Neural cell (in vitro differentiated cells): ENCODE data around the gene ALDH1A1. TPM values are rescaled to one million over a fixed set of nuclear protein-coding genes. Genes with fewer than 3 reads are reported as not detected.

Experiments used
- H2AFZ ChIP-seq: fragments of 200-600, 300-800 bp; sonication (generic), shearing (Covaris generic); 2 replicates; pipeline ENCODE4 v1.6.0; 2014; ENCODE audit warnings: low read depth, mild to moderate bottlenecking, antibody characterized with exemption, low read length, moderate library complexity
- H3F3A ChIP-seq: fragments of 200-600 bp; shearing (Covaris generic); 2 replicates; pipeline ENCODE4 v1.6.1; 2016; ENCODE audit warnings: mild to moderate bottlenecking, moderate library complexity, mixed read lengths, antibody characterized with exemption, low read length; ENCODE audit not compliant: insufficient read depth, poor library complexity, severe bottlenecking
- H3K27ac ChIP-seq: fragments of 200-600, 300-800 bp; sonication (generic), shearing (Covaris generic); 2 replicates; pipeline ENCODE4 v1.5.1; 2014; ENCODE audit warnings: mild to moderate bottlenecking, low read length, moderate library complexity
- H3K27me3 ChIP-seq: fragments of 300-800, 200-600 bp; sonication (generic), shearing (Covaris generic); 2 replicates; pipeline ENCODE4 v1.6.0; 2014; ENCODE audit warnings: mild to moderate bottlenecking, low read depth, low read length, moderate library complexity; ENCODE audit not compliant: insufficient read depth
- H3K36me3 ChIP-seq: fragments of 300-800, 200-600 bp; sonication (generic), shearing (Covaris generic); 2 replicates; pipeline ENCODE4 v1.5.1; 2014; ENCODE audit warnings: mild to moderate bottlenecking, antibody characterized with exemption, low read length, moderate library complexity; ENCODE audit not compliant: insufficient read depth
- H3K4me2 ChIP-seq: fragments of 300-800, 200-600 bp; sonication (generic), shearing (Covaris generic); 2 replicates; pipeline ENCODE4 v1.6.0; 2014; ENCODE audit warnings: mild to moderate bottlenecking, low read length
- H3K4me3 ChIP-seq: fragments of 300-800, 200-600 bp; sonication (generic), shearing (Covaris generic); 2 replicates; pipeline ENCODE4 v1.5.1; 2014; ENCODE audit warnings: mild to moderate bottlenecking, low read length, moderate library complexity
- H3K79me2 ChIP-seq: fragments of 200-600 bp; shearing (Covaris generic); replicated peaks from 2 replicates; pipeline ENCODE4 v1.6.0; 2014; ENCODE audit warnings: mild to moderate bottlenecking, low read length, moderate library complexity; ENCODE audit not compliant: insufficient read depth
- H3K9ac ChIP-seq: fragments of 300-800, 200-600 bp; sonication (generic), shearing (Covaris generic); 2 replicates; pipeline ENCODE4 v1.6.1; 2016; ENCODE audit warnings: mild to moderate bottlenecking, low read length, mixed read lengths
- H3K9me2 ChIP-seq: fragments of 200-600 bp; shearing (Covaris generic); 2 replicates; pipeline ENCODE4 v1.6.1; 2016; ENCODE audit warnings: mild to moderate bottlenecking, low read length, mixed read lengths; ENCODE audit not compliant: insufficient read depth
- H3K9me3 ChIP-seq: fragments of 200-600, 300-800 bp; sonication (generic), shearing (Covaris generic); 2 replicates; pipeline ENCODE4 v1.6.1; 2016; ENCODE audit warnings: mild to moderate bottlenecking, mixed run types, low read length, moderate library complexity, mixed read lengths
- H4K20me1 ChIP-seq: fragments of 200-600 bp; shearing (Covaris generic); 2 replicates; pipeline ENCODE4 v1.6.1; 2016; ENCODE audit warnings: mild to moderate bottlenecking, mixed run types; ENCODE audit not compliant: insufficient read depth
- EP300 ChIP-seq: fragments of 450-650 bp; conservative IDR thresholded peaks from 2 replicates; pipeline ENCODE4 v1.6.1; 2014; ENCODE audit warnings: antibody characterized with exemption, mild to moderate bottlenecking, moderate library complexity; ENCODE audit not compliant: poor library complexity, severe bottlenecking
- EZH2 ChIP-seq: fragments of 200-600, 300-800 bp; shearing (Covaris generic), sonication (generic); IDR thresholded peaks from 2 replicates; pipeline ENCODE4 v1.6.1; 2014; ENCODE audit warnings: antibody characterized with exemption, low read length, borderline replicate concordance, mild to moderate bottlenecking; ENCODE audit not compliant: insufficient read depth, poor library complexity, severe bottlenecking
- MXI1 ChIP-seq: fragments of 450-650 bp; conservative IDR thresholded peaks from 2 replicates; pipeline ENCODE4 v1.6.1; 2014; ENCODE audit warnings: antibody characterized with exemption, mild to moderate bottlenecking; ENCODE audit not compliant: poor library complexity, severe bottlenecking
- POLR2AphosphoS5 ChIP-seq: IDR thresholded peaks from 2 replicates; pipeline ENCODE4 v1.6.1; 2012
- RAD21 ChIP-seq: fragments of 450-650 bp; conservative IDR thresholded peaks from 2 replicates; pipeline ENCODE4 v1.6.1; 2014; ENCODE audit warnings: antibody characterized with exemption, mild to moderate bottlenecking, moderate library complexity
- TAF1 ChIP-seq: IDR thresholded peaks from 2 replicates; pipeline ENCODE4 v1.6.1; 2012; ENCODE audit warnings: low read depth
- polyA plus RNA-seq: library from polyadenylated mRNA; depleted of rRNA; stranded (reverse); fragments of >200 nt; gene quantifications from 2 replicates; pipeline ENCODE4 v1.2.3, GENCODE V29; 2014
- TF ChIP-seq, protein P1 (sequence below): IDR thresholded peaks from 2 replicates; pipeline ENCODE4 v1.6.1; 2012; ENCODE audit warnings: borderline replicate concordance
- TF ChIP-seq, protein P2 (sequence below): fragments of 450-650 bp; IDR thresholded peaks from 2 replicates; pipeline ENCODE4 v1.5.1; 2014; ENCODE audit warnings: antibody characterized with exemption, mild to moderate bottlenecking, moderate library complexity; ENCODE audit not compliant: poor library complexity, severe bottlenecking

The ALDH1A1 gene
- polyA plus RNA-seq, 1 donor from 2014 or later: not detected

DNA sequence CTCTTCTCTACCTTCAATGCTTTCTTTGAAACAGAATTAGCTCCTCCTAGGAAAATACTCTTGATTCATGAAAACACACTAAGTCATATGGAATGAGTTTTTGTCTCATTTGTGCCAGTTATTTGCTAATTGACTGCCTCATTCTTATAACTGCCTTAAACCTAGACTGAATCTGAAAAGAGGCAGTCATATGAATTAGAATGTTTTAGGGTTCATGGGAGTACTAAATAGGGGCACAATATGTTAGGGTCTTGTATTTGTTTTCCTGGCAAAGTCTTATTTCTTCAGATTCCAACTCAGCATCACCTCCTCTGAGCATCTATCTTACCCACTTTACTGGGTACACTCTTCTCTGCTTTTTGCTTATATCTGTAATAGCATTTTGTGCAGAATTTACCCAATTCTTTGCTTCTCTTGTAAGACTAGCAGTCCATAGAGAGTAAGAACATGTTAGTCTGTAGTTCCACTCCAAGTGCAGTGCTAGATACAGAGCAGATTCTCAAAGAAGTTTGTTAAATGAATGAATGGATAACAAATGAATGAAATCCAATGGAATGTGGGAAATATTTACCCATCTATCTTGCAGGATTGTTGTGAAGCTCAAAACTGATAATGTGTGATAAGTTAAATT is 43.9 kb upstream of the ALDH1A1 start:
- Histone ChIP-seq H3K79me2 (no peaks in the 10 kb centered on the region), H3K4me3 (no peak overlapping the region), H3K9me3 (no peaks in the 10 kb centered on the region), H3K27ac (no peak overlapping the region), H3F3A (no peaks in the 10 kb centered on the region), H3K9me2 (no peaks in the 10 kb centered on the region), H2AFZ (no peak overlapping the region), H3K4me2 (no peak overlapping the region), H3K36me3 (no peaks in the 10 kb centered on the region), H3K9ac (no peak overlapping the region), H4K20me1 (no peaks in the 10 kb centered on the region), H3K27me3 (no peaks in the 10 kb centered on the region)
- no peak for TF ChIP-seq EZH2

DNA sequence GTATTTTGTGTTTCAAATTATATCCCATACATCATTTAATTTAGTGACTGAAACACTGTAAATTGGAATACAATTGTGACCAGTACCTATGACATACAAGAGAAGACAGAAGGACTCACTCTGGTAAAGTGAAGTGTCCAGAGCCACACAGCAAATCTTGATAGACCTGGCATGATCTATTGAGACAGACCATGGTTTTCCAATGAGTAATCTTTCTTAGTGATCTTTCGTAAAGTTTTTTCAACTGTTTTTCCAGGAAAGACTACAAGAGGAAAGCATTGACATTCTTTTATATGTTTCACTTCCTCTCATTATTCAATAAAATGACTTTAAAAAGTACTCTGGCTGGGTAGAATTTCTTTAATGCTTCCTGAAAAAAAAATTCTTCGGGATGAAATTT is 43.3 kb upstream of the ALDH1A1 start:
- H3K4me3 ChIP-seq: no peak overlapping the region
- H3K9me2 ChIP-seq: no peaks in the 10 kb centered on the region
- H3K4me2 ChIP-seq: no peak overlapping the region
- no peak overlapping the region for H3K27ac ChIP-seq
- H3K36me3 ChIP-seq: no peaks in the 10 kb centered on the region
- H3K79me2 ChIP-seq: no peaks in the 10 kb centered on the region
- TF ChIP-seq TAF1 (no peak), EZH2 (no peak), MXI1 (no peak)
- no peaks in the 10 kb centered on the region for H4K20me1 ChIP-seq
- H3K9ac ChIP-seq: no peak overlapping the region
- H2AFZ ChIP-seq: no peak overlapping the region
- H3K27me3 ChIP-seq: no peaks in the 10 kb centered on the region
- no peaks in the 10 kb centered on the region for H3K9me3 ChIP-seq
- no peaks in the 10 kb centered on the region for H3F3A ChIP-seq

DNA sequence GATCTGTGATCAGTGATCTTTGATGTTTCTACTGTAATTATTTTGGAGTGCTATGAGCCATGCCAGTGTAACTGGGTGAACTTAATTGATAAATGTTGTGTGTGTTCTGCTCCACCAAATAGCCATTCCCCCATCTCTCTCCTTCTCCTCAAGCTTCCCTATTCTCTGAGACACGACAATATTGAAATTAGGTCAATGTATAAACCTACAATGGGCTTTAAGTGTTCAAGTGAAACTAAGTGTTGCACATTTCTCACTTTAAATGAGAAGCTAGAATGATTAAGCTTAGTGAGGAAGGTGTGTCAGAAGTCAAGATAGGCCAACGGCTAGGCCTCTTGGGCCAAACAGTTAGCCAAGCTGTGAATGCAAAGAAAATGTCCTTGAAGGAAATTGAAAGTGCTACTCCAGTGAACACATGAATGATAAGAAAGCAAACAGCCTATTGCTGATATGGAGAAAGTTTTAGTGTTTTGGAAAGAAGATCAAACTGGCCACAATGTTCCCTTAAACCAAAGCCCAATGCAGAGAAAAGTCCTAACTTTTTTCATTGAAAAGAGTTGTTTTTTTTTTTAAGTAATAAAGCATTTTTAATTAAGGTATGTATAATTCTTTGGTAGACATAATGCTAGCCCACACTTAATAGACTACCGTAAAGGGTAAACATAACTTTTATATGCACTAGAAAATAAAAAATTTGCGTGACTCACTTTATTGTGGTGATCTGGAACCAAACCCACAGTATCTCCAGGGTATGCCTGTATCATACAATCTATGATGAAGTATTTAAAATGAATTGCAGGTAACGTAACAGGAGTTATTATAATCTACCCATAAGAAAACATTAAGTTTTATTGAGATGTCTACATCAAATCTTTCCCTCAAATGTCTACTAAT is 42.5 kb upstream of the ALDH1A1 start:
- no peak overlapping the region for H3K4me2 ChIP-seq
- H3F3A ChIP-seq: no peaks in the 10 kb centered on the region
- no peaks in the 10 kb centered on the region for H3K9me2 ChIP-seq
- no peak overlapping the region for H3K4me3 ChIP-seq
- H3K36me3 ChIP-seq: no peaks in the 10 kb centered on the region
- H4K20me1 ChIP-seq: no peaks in the 10 kb centered on the region
- no peak overlapping the region for H3K27ac ChIP-seq
- H3K79me2 ChIP-seq: no peaks in the 10 kb centered on the region
- H3K9me3 ChIP-seq: no peaks in the 10 kb centered on the region
- TF ChIP-seq, protein P1, sequence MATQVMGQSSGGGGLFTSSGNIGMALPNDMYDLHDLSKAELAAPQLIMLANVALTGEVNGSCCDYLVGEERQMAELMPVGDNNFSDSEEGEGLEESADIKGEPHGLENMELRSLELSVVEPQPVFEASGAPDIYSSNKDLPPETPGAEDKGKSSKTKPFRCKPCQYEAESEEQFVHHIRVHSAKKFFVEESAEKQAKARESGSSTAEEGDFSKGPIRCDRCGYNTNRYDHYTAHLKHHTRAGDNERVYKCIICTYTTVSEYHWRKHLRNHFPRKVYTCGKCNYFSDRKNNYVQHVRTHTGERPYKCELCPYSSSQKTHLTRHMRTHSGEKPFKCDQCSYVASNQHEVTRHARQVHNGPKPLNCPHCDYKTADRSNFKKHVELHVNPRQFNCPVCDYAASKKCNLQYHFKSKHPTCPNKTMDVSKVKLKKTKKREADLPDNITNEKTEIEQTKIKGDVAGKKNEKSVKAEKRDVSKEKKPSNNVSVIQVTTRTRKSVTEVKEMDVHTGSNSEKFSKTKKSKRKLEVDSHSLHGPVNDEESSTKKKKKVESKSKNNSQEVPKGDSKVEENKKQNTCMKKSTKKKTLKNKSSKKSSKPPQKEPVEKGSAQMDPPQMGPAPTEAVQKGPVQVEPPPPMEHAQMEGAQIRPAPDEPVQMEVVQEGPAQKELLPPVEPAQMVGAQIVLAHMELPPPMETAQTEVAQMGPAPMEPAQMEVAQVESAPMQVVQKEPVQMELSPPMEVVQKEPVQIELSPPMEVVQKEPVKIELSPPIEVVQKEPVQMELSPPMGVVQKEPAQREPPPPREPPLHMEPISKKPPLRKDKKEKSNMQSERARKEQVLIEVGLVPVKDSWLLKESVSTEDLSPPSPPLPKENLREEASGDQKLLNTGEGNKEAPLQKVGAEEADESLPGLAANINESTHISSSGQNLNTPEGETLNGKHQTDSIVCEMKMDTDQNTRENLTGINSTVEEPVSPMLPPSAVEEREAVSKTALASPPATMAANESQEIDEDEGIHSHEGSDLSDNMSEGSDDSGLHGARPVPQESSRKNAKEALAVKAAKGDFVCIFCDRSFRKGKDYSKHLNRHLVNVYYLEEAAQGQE: no peak
- no peak for TF ChIP-seq MXI1
- no peak for TF ChIP-seq EP300
- no peak for TF ChIP-seq TAF1
- no peak for TF ChIP-seq POLR2AphosphoS5
- TF ChIP-seq, protein P2, sequence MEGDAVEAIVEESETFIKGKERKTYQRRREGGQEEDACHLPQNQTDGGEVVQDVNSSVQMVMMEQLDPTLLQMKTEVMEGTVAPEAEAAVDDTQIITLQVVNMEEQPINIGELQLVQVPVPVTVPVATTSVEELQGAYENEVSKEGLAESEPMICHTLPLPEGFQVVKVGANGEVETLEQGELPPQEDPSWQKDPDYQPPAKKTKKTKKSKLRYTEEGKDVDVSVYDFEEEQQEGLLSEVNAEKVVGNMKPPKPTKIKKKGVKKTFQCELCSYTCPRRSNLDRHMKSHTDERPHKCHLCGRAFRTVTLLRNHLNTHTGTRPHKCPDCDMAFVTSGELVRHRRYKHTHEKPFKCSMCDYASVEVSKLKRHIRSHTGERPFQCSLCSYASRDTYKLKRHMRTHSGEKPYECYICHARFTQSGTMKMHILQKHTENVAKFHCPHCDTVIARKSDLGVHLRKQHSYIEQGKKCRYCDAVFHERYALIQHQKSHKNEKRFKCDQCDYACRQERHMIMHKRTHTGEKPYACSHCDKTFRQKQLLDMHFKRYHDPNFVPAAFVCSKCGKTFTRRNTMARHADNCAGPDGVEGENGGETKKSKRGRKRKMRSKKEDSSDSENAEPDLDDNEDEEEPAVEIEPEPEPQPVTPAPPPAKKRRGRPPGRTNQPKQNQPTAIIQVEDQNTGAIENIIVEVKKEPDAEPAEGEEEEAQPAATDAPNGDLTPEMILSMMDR: no peak
- TF ChIP-seq RAD21: no peak
- TF ChIP-seq EZH2: no peak
- no peak overlapping the region for H2AFZ ChIP-seq
- no peak overlapping the region for H3K9ac ChIP-seq
- no peaks in the 10 kb centered on the region for H3K27me3 ChIP-seq
